Body of pancreas (tissue), 4 donors: ENCODE measurements around the gene CRK. TPM values are rescaled to one million over a fixed set of nuclear protein-coding genes. Genes with fewer than 3 reads are reported as not detected.
"Not testable (repeated sequence)": the region's sequence is repeated elsewhere in the genome, so short reads cannot be mapped to it uniquely, and the experiment has no call there.

Experiments
- ATAC-seq: fragments of 150-250 bp; one replicate; pipeline ENCODE4 v1.9.1; 2016
- DNase-seq, 4 donors: peaks; one replicate each; pipeline ENCODE4 v3.0.0-alpha.2; 2019
- H3K27ac ChIP-seq, 4 donors: fragments of 200-600 bp; sonication (generic); 1 replicate in 3 of 4; 2 replicates in 1 of 4; pipeline versions ENCODE4 v1.5.1 to v1.6.1; 2016 to 2019; ENCODE audit warnings: mild to moderate bottlenecking in 1 of 4, mixed read lengths in 1 of 4, moderate library complexity in 1 of 4
- H3K27me3 ChIP-seq, 2 donors: fragments of 200-600 bp; sonication (generic); one replicate each; pipeline ENCODE4 v1.6.0; 2016; ENCODE audit warnings: mild to moderate bottlenecking in 1 of 2
- H3K36me3 ChIP-seq, 2 donors: fragments of 200-600 bp; sonication (generic); replicated peaks in 1 of 2; 2 replicates each; pipeline ENCODE4 v1.5.1; 2016; ENCODE audit warnings: low read depth in 2 of 2; ENCODE audit not compliant: insufficient read depth in 1 of 2
- H3K4me1 ChIP-seq: fragments of 200-600 bp; sonication (generic); one replicate; pipeline ENCODE4 v1.6.0; 2016
- H3K4me3 ChIP-seq, 2 donors: fragments of 200-600 bp; sonication (generic); 1 replicate in 1 of 2; 2 replicates in 1 of 2; pipeline ENCODE4 v1.5.1; 2016 to 2019
- H3K9me3 ChIP-seq, 3 donors: fragments of 200-600 bp; sonication (generic); 1 replicate in 2 of 3; 2 replicates in 1 of 3; pipeline ENCODE4 v1.5.1; 2016
- CTCF ChIP-seq, 7 experiments: fragments of 450-650 bp in 4 of 7; fragments of 200-600 bp in 3 of 7; sonication (generic) in 3 of 7; IDR thresholded peaks; one replicate each; pipeline ENCODE4 v1.5.1; 2016 to 2019; ENCODE audit warnings: antibody characterized with exemption in 7 of 7
- POLR2A ChIP-seq, 3 donors: fragments of 450-650 bp; IDR thresholded peaks; one replicate each; pipeline ENCODE4 v1.6.1; 2016; ENCODE audit warnings: antibody characterized with exemption in 3 of 3, mild to moderate bottlenecking in 2 of 3
- WGBS, 2 donors: methylation state at CpG; one replicate each; pipeline ENCODE4 v1.1.5; 2017; 5-methylcytosine and 5-hydroxymethylcytosine counted together
- intact Hi-C: fragments of 100-400 bp; cut with DNase I; formaldehyde crosslinking; loops from one replicate; pipeline ENCODE4 v1.15.1; 2023
- total RNA-seq, 2 donors: library from RNA; depleted of rRNA; stranded (reverse); fragments of >200 nt; gene quantifications; one replicate each; pipeline ENCODE4 v1.1.0, GENCODE V29; 2016

Gene CRK
- total RNA-seq, 2 donors from 2014 or later: 27.7 to 35.5 TPM

- no peak for DNase-seq
- H3K4me1 ChIP-seq: peaks cover 58% of the 10 kb centered on the region
- ATAC-seq: no peak
- H3K4me3 ChIP-seq: no peak overlapping the region
- H3K27ac ChIP-seq: peak overlapping the region in 3 of 4 donors; percentile 98 to 100 (median 99)
- intact Hi-C loops: no loop called here
- no peaks in the 10 kb centered on the region for H3K36me3 ChIP-seq
- 8 to 10% methylated on average over 2 of the region's 2 CpGs for WGBS, 2 donors
- TF ChIP-seq CTCF (IDR thresholded peaks at IDR 0.05) (no peak), POLR2A (IDR thresholded peaks at IDR 0.05) (no peak)
- H3K9me3 ChIP-seq: no peaks in the 10 kb centered on the region
- H3K27me3 ChIP-seq: no peaks in the 10 kb centered on the region
Observed at GRCh38 chr17:1398028-1398427, 58.0 kb downstream of the CRK start.

- DNase-seq, intact Hi-C loops, H3K27ac ChIP-seq, H3K9me3 ChIP-seq, H3K36me3 ChIP-seq, ATAC-seq, H3K27me3 ChIP-seq, H3K4me3 ChIP-seq: not testable (repeated sequence)
- H3K4me1 ChIP-seq: peaks cover 76% of the 10 kb centered on the region
- 87 to 90% methylated on average over 26 of the region's 26 CpGs for WGBS, 2 donors
Observed at GRCh38 chr17:1395876-1396665, 60.0 kb downstream of the CRK start.

GRCh38 chr17:1391577-1391976 lies 64.5 kb downstream of the CRK start:
- Histone ChIP-seq H3K4me1 (peaks cover 96% of the 10 kb centered on the region), H3K9me3 (no peaks in the 10 kb centered on the region), H3K27me3 (no peaks in the 10 kb centered on the region), H3K36me3 (no peaks in the 10 kb centered on the region), H3K4me3 (no peak overlapping the region), H3K27ac (peak overlapping the region in 1 of 4 donors; percentile 39)
- DNase-seq: no peak
- no peak for ATAC-seq
- no peak for TF ChIP-seq POLR2A (IDR thresholded peaks at IDR 0.05)
- TF ChIP-seq CTCF (IDR thresholded peaks at IDR 0.05): no peak
- WGBS, 2 donors: 89 to 96% methylated on average over 9 of the region's 9 CpGs
- intact Hi-C loops: no loop called here

GRCh38 chr17:1390432-1391367 lies 65.3 kb downstream of the CRK start:
- WGBS, 2 donors: 3 to 9% methylated on average over 6 of the region's 6 CpGs
- H3K27ac ChIP-seq: peak overlapping the region in 1 of 4 donors; percentile 39
- DNase-seq (no peak), ATAC-seq (peak; percentile 22)
- TF ChIP-seq POLR2A (IDR thresholded peaks at IDR 0.05): no peak
- no peak for TF ChIP-seq CTCF (IDR thresholded peaks at IDR 0.05)
- H3K4me1 ChIP-seq: peaks cover 95% of the 10 kb centered on the region
- H3K36me3 ChIP-seq: no peaks in the 10 kb centered on the region
- no peaks in the 10 kb centered on the region for H3K27me3 ChIP-seq
- H3K4me3 ChIP-seq: no peak overlapping the region
- intact Hi-C loops: no loop called here
- no peaks in the 10 kb centered on the region for H3K9me3 ChIP-seq

GRCh38 chr17:1387490-1388227 lies 68.4 kb downstream of the CRK start:
- H3K4me1 ChIP-seq: peaks cover 98% of the 10 kb centered on the region
- 59 to 61% methylated on average over 18 to 21 of the region's 22 CpGs for WGBS, 2 donors
- H3K9me3 ChIP-seq, H3K27ac ChIP-seq, ATAC-seq, intact Hi-C loops, DNase-seq, H3K36me3 ChIP-seq, H3K27me3 ChIP-seq, H3K4me3 ChIP-seq: not testable (repeated sequence)

GRCh38 chr17:1386675-1387190 lies 69.3 kb downstream of the CRK start:
- H3K9me3 ChIP-seq, DNase-seq, intact Hi-C loops, H3K4me3 ChIP-seq, H3K36me3 ChIP-seq, ATAC-seq, H3K27me3 ChIP-seq: not testable (repeated sequence)
- Histone ChIP-seq H3K27ac (peak overlapping the region in 2 of 4 donors; percentile 16 to 20), H3K4me1 (peaks cover 91% of the 10 kb centered on the region)
- WGBS, 2 donors: 82 to 85% methylated on average over 8 of the region's 8 CpGs
